NCI-H1694 treated with DMSO at 0.1 percent for 48 hours (cell line): Measurements from ENCODE around the gene GRAMD2A.

ENCODE experiments used
- DNase-seq: peaks from one replicate; lab custom pipeline; 2025; lab: John Stamatoyannopoulos, UW

The GRAMD2A gene

DNA sequence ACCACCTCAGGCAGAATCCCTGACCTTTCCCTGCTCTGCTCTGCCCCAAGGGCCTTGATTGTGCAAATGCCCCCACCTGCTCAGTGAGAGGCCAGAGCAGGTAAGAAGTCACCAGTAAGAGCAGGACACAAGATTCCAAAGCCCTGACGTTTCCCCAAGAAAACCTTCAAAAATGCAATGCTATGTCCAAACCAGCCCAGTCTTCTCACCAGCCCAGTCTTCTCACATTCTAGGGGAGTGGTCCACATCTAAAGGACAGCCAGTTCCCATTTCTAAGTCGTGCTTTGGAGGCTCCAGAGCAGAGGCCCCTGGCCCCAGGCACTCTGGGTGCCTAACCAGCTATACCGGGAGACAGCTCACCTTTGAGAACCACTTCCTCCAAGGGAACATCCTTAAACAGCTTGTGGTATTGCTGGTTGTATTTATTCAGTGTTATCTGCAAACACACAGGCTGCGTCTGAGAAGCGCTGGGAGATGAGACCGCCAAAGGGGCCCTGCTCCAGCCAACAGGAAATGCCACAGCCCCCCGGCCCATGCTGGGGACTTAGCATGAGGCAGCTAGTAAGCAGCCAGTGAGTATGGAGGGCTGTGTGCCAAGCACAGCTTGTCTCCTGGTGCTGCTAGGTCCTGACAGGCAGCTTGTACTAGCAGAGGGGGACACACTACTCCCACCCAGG is 29.3 kb downstream of the GRAMD2A start:
- no peak for DNase-seq

DNA sequence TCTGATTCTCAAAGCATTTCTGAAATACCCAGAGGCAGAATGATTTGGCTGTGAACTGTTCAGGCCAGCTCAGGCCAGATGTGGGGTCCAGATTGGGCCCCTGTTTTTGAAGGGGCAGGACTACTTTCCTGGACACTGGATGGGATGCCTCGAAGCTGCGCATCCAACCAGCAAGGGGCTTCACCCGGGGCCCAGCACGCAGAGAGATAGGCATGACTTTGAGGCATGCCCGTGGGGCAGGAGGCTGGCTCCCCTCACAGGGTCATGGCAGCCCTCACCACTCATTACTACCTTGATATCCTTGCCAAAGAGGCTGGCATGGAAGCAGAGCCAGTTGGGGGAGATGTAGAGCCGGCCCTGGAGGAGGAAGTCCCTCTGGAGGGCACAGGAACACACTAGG is 30.1 kb downstream of the GRAMD2A start:
- no peak for DNase-seq

DNA sequence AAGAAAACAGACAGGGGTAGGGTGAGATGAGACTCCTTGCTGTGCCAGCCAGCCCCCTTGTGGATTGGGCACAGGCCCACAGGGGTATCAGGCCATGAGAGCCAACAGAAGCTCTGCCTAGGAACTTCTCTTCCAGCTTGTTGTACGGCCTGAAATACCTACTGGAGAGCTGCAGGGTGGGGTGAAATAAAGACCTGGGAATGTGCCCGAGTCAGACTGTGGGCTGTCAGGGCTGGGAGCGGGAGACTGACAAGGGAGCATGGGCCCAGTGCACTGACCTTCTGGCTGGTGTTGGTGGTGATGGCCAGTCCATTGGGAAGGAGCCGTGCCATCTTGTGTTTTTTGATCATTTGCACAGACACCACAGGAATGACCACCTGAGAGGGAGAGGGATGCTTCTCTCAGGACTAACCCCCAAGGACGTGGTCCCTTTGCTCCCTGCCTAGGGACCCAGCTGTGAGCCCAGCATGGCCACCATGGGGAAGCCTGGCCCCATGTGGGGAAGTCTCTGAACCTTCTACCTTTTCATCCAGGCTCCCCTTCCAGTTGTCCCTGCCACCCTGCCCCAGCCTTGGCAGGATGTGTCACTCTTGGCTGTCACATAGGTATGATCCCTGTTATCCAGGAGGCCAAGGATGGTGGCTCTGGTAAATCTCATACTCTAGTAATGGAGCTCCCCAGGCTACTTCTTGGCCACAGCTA is 30.7 kb downstream of the GRAMD2A start:
- DNase-seq, result no peak

DNA sequence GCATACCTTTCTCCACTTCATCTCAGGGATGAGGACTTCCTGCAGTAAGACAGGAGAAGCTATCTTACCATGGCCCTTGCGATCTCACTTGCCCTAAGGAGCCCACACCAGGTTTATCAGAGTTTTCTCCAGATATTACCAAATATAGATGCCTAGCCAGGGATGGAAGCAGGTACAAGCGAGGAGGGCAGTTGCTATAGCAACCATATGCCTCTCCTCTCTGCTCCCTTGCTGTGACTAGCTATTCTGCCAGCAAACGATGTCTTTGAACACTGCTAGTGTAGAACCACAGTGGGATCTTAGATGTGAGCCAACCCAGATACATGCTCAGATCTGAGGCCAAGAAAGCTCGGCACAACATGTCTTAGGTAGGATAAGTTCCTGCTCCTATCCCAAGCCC is 33.9 kb downstream of the GRAMD2A start:
- no peak for DNase-seq

DNA sequence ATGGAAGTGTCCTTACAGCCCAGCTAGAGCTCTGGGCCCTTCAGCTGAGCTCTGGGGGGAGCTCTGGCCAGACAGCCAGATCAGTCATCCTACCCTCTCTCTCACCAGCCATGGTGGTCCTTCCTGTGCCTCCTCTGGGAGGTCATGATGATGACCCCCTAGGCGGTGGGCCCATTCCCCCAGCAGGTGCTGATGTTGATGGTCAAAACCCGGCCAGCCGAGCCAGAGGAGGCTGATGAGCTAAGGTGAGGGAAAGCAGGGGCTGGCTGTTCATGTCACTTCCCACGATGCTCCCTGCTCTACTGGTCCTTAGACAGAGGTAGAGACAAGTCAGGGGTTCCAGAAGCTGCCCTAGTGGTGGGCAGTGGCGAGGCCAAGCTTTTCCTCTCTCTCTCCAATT is 35.0 kb downstream of the GRAMD2A start:
- no peak for DNase-seq

DNA sequence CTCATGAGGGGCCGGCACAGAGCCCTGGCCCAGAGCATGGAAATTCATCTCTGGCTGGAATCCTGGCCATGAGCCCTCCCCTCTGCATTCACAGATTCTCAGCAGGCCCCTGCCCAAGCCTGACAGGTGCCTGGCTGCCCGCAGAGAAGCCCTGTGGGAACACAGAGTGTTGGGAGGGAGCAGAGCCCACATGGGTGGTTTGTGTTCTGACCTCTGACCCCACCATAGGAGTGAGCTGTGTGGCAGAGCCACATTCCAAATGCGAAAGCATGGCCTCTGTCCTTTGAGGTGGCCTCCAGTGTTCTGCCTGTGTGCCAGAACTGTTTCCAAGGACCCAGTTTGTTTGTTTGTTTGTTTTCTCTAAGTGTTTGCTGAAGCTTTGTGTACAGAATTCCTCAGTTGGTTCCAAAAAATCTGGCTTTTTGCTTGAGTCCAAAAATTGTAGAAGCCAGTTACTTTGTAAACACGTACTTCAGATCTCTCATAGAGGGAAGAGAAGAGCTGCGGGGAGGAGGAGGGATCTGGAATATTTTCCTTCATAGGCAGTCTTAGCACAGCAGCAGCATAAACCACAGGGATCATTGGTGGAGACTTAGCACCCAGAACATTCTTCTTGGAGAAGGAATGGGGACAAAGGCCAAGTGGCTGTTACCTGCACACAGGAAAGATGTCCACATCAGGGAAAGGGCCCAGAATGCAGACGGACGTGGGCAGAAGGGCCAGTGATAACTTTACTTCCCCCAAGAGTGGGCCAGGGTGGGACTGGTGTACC is 36.0 kb downstream of the GRAMD2A start:
- DNase-seq, result no peak

DNA sequence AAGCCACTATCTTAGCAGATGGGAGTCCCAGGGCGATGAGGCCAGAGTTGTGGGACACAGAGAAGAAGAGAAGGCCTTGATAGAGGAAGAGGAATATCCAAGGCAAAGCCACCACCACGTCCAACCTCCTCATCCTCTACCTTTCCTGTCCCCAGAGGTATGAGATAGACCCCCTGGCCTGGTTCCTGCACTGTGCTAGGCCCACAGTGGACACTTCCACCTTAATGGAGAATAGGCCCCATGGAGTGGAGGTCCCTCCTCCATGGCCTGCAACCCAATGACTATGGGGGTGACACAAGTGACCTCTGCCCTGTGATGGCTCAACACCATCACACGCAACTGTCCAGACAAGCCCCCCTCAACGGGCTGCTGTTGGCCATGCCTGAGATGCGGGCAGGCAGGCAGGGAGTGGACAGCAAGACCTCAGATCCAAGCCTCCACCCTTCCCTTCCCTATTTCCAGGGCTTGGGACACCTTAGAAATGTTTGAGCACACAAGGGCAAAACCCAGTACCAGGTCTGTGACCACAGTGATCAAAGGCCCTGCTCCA is 36.8 kb downstream of the GRAMD2A start:
- no peak for DNase-seq

DNA sequence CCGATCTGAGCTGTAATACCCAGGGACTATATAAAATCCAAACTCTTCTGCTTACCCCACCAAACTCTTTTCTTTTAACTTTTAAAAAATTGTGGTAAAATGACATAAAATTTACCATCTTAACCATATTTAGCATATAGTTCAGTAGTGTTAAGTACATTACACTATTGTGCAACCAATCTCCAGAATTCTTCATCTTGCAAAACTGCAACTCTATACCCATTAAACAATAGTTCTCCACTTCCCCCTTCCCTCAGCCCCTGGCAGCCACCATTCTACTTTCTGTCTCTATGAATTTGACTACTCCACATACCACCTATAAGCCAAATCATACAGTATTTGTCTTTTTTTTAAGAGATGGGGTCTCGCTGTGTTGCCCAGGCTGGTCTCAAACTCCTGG is 40.7 kb downstream of the GRAMD2A start:
- DNase-seq, result no peak

DNA sequence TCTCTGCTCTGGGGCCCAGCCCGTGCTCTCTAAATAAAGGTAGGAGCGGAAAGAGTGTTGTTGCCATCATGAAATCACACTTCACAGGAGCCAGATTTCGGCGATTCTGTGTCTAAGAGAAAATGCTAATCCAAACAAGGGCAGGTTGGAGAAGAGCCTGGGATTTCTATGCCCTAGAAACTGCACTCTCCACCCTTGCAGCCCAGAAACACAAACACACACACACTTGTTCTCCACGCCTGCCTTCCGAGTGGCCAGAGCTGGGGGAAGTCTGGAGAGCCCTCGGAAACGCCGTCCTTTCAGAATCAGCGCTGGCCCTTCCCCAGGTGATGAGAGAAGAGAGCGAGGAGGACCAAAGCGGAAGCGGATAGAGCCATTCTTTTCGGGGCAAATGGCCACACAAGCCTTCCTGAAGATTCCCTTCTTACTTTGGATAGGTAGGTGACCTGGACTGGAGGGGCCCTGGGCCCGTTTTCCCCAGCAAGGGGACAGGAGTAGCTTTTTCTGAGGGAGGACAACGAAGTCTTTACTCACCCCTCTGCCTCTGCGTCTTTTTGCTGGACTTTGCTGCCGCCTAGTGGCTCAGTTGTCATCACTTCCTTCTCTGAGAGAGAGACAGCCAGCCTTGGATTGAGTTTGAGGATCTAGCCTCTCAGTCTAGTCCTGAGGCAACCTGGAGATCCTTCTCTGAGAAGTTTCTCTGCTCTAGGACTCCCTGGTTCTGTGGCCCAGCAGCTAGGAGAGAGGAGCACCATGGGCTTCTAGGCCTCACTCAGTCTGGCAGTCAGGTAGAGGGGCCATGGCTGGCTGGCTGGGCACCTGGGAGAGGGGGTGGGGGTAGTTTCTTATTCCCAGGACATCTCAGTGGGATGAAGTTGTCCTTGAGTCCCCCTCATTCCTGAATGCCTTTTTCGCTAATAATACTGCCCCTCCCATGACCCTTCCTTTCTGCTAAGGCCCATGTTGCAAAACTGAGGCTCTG is 41.7 kb downstream of the GRAMD2A start:
- DNase-seq, result peak; percentile 56

DNA sequence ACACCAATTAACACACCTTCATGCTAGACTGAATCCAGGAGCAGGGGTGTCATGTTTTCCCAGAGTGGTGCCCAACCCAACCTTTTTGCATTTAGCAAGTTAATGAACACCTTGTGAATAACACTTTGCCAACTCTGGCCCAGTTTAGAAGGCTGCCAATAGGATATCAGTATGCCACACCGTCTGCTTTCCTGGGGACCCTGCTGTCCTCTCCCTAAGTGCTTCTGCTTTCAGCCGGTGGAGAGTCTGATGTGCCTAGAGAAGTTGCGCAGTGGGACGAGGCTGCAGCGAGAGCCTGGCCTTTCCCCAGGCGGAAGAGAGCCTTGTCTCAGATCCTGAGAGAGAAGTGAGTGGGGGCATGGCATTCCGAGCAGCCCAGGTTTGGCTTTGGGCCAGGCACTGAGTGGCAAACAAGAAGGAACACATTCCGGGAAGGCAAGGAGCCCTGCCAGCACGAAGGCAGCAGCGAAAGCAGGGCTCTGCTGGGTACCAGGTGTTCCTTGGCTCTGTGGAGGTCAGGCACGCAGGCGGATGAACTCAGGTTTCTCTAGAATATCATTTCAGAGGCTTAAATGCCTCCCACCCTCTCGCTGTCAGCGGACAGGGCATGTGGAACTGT is 42.5 kb downstream of the GRAMD2A start:
- no peak for DNase-seq

DNA sequence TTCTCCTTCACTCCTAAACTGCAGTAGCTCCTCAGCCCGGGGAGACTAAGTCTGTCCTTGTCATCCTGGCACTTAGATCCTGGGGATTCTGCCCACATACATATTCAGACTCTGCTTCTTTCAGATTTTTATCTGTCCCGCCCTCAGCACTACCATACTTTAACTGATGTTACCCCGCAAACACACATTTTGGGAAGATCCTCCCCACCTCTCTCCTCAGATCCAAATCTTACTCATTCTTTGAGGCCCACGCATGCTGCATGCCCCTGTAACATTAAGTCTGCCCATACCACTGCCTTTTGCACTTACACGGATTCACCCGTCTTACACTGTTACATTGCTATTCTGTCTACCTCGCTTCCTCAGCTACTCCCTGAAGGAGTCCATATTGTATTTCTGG is 43.3 kb downstream of the GRAMD2A start:
- no peak for DNase-seq

DNA sequence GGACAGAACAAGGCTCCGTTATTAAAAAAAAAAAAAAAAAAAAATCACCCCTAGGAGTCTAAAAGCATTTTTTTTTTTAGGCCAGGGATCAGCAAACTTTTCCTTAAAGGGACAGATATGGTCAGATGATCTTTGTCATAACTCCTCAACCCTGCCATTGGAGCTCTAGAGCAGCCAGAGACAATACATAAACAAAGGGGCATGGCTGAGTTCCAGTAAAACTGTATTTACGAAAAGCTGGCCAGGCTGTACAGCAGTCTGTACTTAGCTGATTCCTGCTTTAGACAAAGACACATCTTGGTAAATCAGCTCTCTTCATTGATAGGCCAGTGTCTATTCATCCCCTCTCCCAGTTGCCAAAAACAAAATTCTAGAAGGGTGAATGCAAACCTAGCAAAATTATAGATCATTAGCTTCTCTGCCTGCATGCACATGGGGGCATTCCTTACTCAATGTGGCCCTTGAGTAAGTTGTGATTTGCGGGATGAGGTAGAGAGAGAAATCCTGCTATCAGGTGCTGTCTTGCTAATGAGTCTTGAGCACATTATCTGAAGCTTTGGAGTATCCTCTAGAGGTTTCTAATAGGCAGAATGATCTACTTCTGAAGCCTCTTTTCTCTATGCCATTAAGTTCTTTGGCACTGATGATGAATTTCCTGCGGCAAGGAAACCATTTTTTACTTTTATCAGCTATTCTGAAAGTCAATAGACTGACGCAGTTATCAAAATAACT is 44.2 kb downstream of the GRAMD2A start:
- DNase-seq, result no peak

DNA sequence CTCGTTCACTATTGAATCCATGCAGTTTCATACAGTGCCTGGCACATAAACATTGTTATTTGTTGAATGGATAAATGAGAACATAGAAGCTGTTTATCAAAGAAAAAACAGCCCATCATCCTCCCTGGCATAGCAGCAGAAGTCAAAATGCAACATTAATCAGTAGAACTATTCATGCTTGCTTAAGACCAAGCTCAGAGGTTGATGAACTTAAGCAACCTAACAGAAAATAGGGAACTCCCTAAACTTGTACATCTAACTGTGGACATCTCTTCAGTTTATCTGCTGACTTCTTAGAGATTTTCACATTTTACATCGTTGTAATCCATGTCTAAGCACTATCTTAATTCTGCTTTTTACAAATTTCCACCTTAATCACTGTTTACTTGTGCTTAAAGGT is 50.2 kb downstream of the GRAMD2A start:
- no peak for DNase-seq

DNA sequence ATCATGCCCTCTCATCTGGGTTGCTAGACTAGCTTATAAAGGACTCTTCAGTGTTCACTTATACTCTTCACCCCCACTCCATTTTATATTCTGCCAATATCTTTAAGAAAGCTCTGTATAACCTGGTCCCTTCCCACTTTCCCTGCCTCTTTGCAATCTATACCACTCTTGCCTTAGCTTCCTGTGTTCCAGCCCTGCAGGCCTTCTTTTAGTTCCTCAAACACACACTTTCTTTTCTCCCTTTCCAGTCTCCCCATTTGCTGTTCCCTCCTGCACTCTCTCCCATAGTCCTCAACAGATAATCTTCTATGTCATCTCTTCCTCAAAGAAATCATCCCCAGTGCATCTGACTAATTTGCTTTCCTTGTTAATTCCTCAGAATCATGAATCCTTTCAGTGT is 50.7 kb downstream of the GRAMD2A start:
- DNase-seq, result no peak

DNA sequence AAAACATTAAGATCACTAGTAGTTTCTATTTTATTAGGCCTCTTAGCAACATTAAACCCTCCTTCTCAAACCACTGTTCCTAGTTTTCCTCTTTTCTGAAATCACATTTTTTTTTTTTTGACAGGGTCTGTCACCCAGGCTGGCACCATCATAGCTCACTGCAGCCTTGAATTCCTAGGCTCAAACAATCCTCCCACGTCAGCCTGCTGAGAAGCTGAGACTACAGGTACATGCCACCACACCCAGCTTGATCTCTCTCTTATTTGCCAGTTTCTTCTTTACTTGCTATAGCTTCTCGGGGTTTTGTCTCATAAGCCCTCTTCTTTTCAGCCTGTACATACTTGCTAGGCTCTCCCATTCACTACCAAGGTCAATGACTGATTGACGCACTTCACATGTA is 51.4 kb downstream of the GRAMD2A start:
- no peak for DNase-seq

DNA sequence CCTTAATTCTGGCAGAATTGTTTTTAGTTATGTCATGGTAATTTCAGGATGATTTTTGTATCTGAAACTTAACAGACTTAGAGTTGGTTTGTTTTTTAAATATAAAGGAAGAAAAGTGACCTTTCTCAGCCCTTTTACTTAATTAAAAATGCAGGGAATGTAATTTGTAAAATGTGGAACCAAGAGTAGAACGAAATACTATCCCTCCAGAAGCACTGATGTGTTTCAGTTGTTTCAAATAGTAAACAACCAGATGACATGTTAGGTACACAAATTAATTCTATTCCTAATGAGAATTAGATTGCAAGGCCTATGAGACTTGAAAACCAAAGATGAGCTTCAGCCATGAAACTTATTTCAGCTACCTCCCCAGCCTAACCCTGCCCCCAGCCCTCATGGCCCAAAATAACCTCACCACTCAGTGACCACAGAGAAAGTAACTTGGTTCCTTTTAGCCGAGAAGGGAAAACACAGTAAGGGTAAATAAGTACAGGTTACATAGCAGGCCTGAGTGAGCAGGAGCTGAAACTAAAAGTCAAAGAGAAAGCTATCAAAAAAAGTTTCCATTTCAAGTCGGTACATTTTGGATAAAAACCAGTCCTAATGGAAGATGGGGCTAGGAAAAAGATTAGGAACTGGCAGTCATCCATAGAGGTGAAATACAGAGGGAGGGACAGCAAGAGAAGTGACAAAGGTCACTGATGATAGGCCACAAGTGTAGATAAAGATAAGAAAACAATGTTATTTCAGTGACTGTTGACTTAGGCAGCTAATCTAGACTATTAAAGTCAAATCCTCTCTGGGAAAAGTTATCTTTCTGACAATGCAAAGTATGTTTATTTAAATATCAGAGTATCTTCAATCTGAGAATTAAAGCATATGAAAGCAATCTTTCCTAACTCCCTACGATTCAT is 56.2 kb downstream of the GRAMD2A start:
- no peak for DNase-seq

DNA sequence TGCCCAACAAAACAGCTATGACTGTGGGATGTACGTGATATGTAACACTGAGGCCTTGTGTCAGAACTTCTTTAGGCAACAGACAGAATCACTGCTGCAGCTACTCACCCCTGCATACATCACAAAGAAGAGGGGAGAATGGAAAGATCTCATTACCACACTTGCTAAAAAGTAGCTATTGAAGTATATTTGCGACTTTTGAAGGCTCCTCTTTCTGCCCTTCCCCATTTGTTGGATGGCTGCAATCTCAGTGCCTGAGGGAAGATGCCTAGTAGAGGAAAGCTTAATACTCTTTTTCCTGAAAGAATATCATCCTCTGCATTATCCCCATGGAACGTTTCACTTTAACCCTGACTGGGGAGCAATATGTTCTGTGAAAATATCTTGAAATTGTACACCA is 57.5 kb downstream of the GRAMD2A start:
- DNase-seq, result no peak

DNA sequence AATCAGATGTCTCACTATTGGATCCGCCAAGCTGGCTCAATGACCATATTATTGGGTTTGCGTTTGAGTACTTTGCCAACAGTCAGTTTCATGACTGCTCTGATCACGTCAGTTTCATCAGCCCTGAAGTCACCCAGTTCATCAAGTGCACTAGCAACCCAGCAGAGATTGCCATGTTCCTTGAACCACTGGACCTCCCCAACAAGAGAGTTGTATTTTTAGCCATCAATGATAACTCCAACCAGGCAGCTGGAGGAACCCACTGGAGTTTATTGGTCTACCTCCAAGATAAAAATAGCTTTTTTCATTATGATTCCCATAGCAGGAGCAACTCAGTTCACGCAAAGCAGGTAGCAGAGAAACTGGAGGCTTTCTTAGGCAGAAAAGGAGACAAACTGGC is 57.9 kb downstream of the GRAMD2A start:
- DNase-seq, result no peak
